Retinal pigment epithelial cell (primary cell): ENCODE measurements around the gene PHC2.

Experiments
- DNase-seq: peaks from one replicate; pipeline ENCODE4 v3.0.0-alpha.2; 2010; ENCODE audit warnings: low read depth
- H3K4me3 ChIP-seq: 2 replicates; pipeline ENCODE4 v1.5.1; 2011; ENCODE audit warnings: mild to moderate bottlenecking, low read length, control low read depth, moderate library complexity
- CTCF ChIP-seq: conservative IDR thresholded peaks from 2 replicates; pipeline ENCODE4 v1.5.1; 2011; ENCODE audit warnings: low read depth, low read length, control low read depth, inconsistent platforms

PHC2 gene

GRCh38 chr1:33298623-33299277, 132.1 kb downstream of the PHC2 start:
- TF ChIP-seq CTCF = peak; percentile 94
- no peak overlapping the region for H3K4me3 ChIP-seq
- DNase-seq = no peak

- no peak for TF ChIP-seq CTCF
- no peak for DNase-seq
- H3K4me3 ChIP-seq = no peak overlapping the region
These were observed 132.8 kb downstream of the PHC2 start for GRCh38 chr1:33297911-33298622.

GRCh38 chr1:33296824-33297223, 134.1 kb downstream of the PHC2 start:
- no peak overlapping the region for H3K4me3 ChIP-seq
- DNase-seq = no peak
- TF ChIP-seq CTCF = no peak

- DNase-seq = no peak
- H3K4me3 ChIP-seq = no peak overlapping the region
- TF ChIP-seq CTCF = no peak
These were observed 134.8 kb downstream of the PHC2 start for GRCh38 chr1:33296082-33296458.

- peak; percentile 19 for DNase-seq
- no peak overlapping the region for H3K4me3 ChIP-seq
- TF ChIP-seq CTCF = peak; percentile 91
These were observed 135.3 kb downstream of the PHC2 start for GRCh38 chr1:33295450-33296081.

- TF ChIP-seq CTCF = no peak
- no peak for DNase-seq
- H3K4me3 ChIP-seq = no peak overlapping the region
These were observed 135.9 kb downstream of the PHC2 start for GRCh38 chr1:33295023-33295422.
